H1 (cell line): ENCODE measurements around the gene BRCA2. TPM values are rescaled to one million over a fixed set of nuclear protein-coding genes. Genes with fewer than 3 reads are reported as not detected.
A peak's percentile ranks its signal among the peaks of the same experiment; 100 is the strongest.

Experiments used
- ATF3 ChIP-seq: IDR thresholded peaks from 2 replicates; pipeline ENCODE4 v1.6.1; 2011; ENCODE audit warnings: low read depth, mild to moderate bottlenecking, low read length; ENCODE audit not compliant: insufficient read depth
- CBX5 ChIP-seq: fragments of 300-800, 300-1000 bp; sonication (generic); IDR thresholded peaks from 2 replicates; pipeline ENCODE4 v1.7.1; 2016; ENCODE audit warnings: antibody characterized with exemption, low read length, low read depth
- CHD1 ChIP-seq: IDR thresholded peaks from 2 replicates; pipeline ENCODE4 v1.6.1; 2012; ENCODE audit warnings: low read depth, low read length, improper control_type of control experiment
- CREB1 ChIP-seq: IDR thresholded peaks from 2 replicates; pipeline ENCODE4 v1.6.1; 2012; ENCODE audit warnings: inconsistent platforms
- E2F6 ChIP-seq: IDR thresholded peaks from 2 replicates; pipeline ENCODE4 v1.6.1; 2012; ENCODE audit warnings: inconsistent platforms
- EZH2 ChIP-seq: fragments of 200-600 bp; sonication (generic); IDR thresholded peaks from 2 replicates; pipeline ENCODE4 v1.7.1; 2012; ENCODE audit warnings: low read depth, mild to moderate bottlenecking, moderate library complexity, low read length, inconsistent platforms; ENCODE audit not compliant: severe bottlenecking
- FOSL1 ChIP-seq: IDR thresholded peaks from 2 replicates; pipeline ENCODE4 v1.6.1; 2011; ENCODE audit warnings: mild to moderate bottlenecking, low read depth, low read length, moderate library complexity; ENCODE audit not compliant: insufficient read depth
- GABPA ChIP-seq: IDR thresholded peaks from 2 replicates; pipeline ENCODE4 v1.6.1; 2011; ENCODE audit warnings: mild to moderate bottlenecking, low read length, moderate library complexity, borderline replicate concordance; ENCODE audit not compliant: insufficient read depth
- GTF2F1 ChIP-seq: IDR thresholded peaks from 2 replicates; pipeline ENCODE4 v1.6.1; 2012; ENCODE audit warnings: low read depth, low read length, improper control_type of control experiment, borderline replicate concordance
- HDAC2 ChIP-seq, 2 experiments: fragments of 300-600 bp in 1 of 2; sonication (generic) in 1 of 2; IDR thresholded peaks; 2 replicates each; pipeline ENCODE4 v1.6.1; 2011 to 2012; ENCODE audit warnings: low read depth in 2 of 2, low read length in 2 of 2, mild to moderate bottlenecking in 2 of 2, moderate library complexity in 2 of 2, borderline replicate concordance in 1 of 2, inconsistent platforms in 1 of 2
- HDAC6 ChIP-seq: IDR thresholded peaks from one replicate; pipeline ENCODE4 v1.7.1; 2012; ENCODE audit warnings: low read depth, mild to moderate bottlenecking, inconsistent platforms, low read length, moderate library complexity
- JUN ChIP-seq: IDR thresholded peaks from 2 replicates; pipeline ENCODE4 v1.6.1; 2011; ENCODE audit warnings: low read depth, mild to moderate bottlenecking, improper control_type of control experiment, low read length
- JUND ChIP-seq: IDR thresholded peaks from 2 replicates; pipeline ENCODE4 v1.6.1; 2011; ENCODE audit warnings: mild to moderate bottlenecking, improper control_type of control experiment, low read length
- KDM4A ChIP-seq: IDR thresholded peaks from one replicate; pipeline ENCODE4 v1.7.1; 2012; ENCODE audit warnings: low read depth, mild to moderate bottlenecking, moderate library complexity, low read length, inconsistent platforms; ENCODE audit not compliant: severe bottlenecking
- POLR2A ChIP-seq, 2 experiments: IDR thresholded peaks; 1 replicate in 1 of 2; 2 replicates in 1 of 2; pipeline ENCODE4 v1.6.1; 2011; ENCODE audit warnings: low read depth in 2 of 2, low read length in 2 of 2, mild to moderate bottlenecking in 2 of 2; ENCODE audit errors: control extremely low read depth in 1 of 2
- RBBP5 ChIP-seq: IDR thresholded peaks from 2 replicates; pipeline ENCODE4 v1.7.1; 2012; ENCODE audit warnings: low read depth, mild to moderate bottlenecking, inconsistent platforms, low read length, moderate library complexity, borderline replicate concordance
- RXRA ChIP-seq: IDR thresholded peaks from 2 replicates; pipeline ENCODE4 v1.6.1; 2011; ENCODE audit warnings: low read depth, mild to moderate bottlenecking, low read length, moderate library complexity; ENCODE audit not compliant: insufficient read depth
- SIX5 ChIP-seq: IDR thresholded peaks from 2 replicates; pipeline ENCODE4 v1.6.1; 2011; ENCODE audit warnings: mild to moderate bottlenecking, low read depth, low read length
- SP1 ChIP-seq: IDR thresholded peaks from 2 replicates; pipeline ENCODE4 v1.6.1; 2011; ENCODE audit warnings: low read depth, low read length
- SUZ12 ChIP-seq: fragments of 200-600 bp; sonication (generic); IDR thresholded peaks from 2 replicates; pipeline ENCODE4 v1.6.1; 2012; ENCODE audit warnings: mild to moderate bottlenecking, inconsistent platforms, low read length, moderate library complexity, mixed read lengths
- TAF7 ChIP-seq: optimal IDR thresholded peaks from 2 replicates; pipeline ENCODE3; 2011; ENCODE audit warnings: low read depth, mild to moderate bottlenecking, inconsistent platforms, low read length, moderate library complexity, borderline replicate concordance
- TBP ChIP-seq: IDR thresholded peaks from 2 replicates; pipeline ENCODE4 v1.6.1; 2011; ENCODE audit warnings: low read depth, low read length, improper control_type of control experiment
- ZNF274 ChIP-seq: IDR thresholded peaks from 2 replicates; pipeline ENCODE4 v1.7.0; 2012; ENCODE audit warnings: low read length, borderline replicate concordance; ENCODE audit errors: extremely low read depth
- polyA plus RNA-seq, 7 experiments: library from polyadenylated mRNA; depleted of rRNA in 3 of 7; stranded (reverse) in 5 of 7; unstranded in 2 of 7; fragments of >200 nt in 5 of 7; fragments of 200-250 nt in 2 of 7; gene quantifications; 1 replicate in 5 of 7; 2 replicates in 1 of 7; 4 replicates in 1 of 7; pipeline versions ENCODE4 v1.2.1 to v1.2.3, GENCODE V29; 2011 to 2013; ENCODE audit warnings: missing spikeins in 2 of 7, mixed read lengths in 2 of 7
- total RNA-seq: library from RNA; stranded (reverse); fragmentation: NEBNext Ultra II Directional; extraction: Animal tissue kit (Norgen Biotek cat#: 25700); gene quantifications from 2 replicates; pipeline ENCODE4 v1.2.1, GENCODE V29; 2021

BRCA2 gene
- total and polyA plus RNA-seq, 2 of the 8 experiments (the other 6 are each of a cell fraction or from before 2014, with no cell fraction given), result 4.2 to 24.9 TPM

- no peak for TF ChIP-seq FOSL1
- TF ChIP-seq HDAC6, result no peak
- TF ChIP-seq POLR2A (IDR thresholded peaks at IDR 0.05; ENCODE audit: control extremely low read depth in 1 of 2, low read depth in 2 of 2, low read length in 2 of 2), result peak in 1 of 2 experiments; percentile 71; a peak in 2 of 3 replicates
- no peak for TF ChIP-seq JUN
- TF ChIP-seq GABPA, result no peak
- no peak for TF ChIP-seq ZNF274
- peak; percentile 95 for TF ChIP-seq ATF3
- TF ChIP-seq TBP, result peak; percentile 54; the same call in 1 of the 2 replicates
- no peak for TF ChIP-seq SIX5
- TF ChIP-seq E2F6, result no peak; the same call in 1 of the 2 replicates
- no peak for TF ChIP-seq SP1
- no peak for TF ChIP-seq TAF7
- no peak for TF ChIP-seq EZH2
- no peak for TF ChIP-seq GTF2F1
- TF ChIP-seq RBBP5, result peak; percentile 81; the same call in 1 of the 2 replicates
- no peak for TF ChIP-seq CHD1
- peak; percentile 24; the same call in 1 of the 2 replicates for TF ChIP-seq CREB1
- no peak; the same call in 1 of the 2 replicates for TF ChIP-seq JUND
- TF ChIP-seq HDAC2 (IDR thresholded peaks at IDR 0.05; ENCODE audit: borderline replicate concordance in 1 of 2, low read depth in 2 of 2, low read length in 2 of 2), result no peak
- peak; percentile 65 for TF ChIP-seq KDM4A
- no peak for TF ChIP-seq RXRA
- no peak for TF ChIP-seq CBX5
- TF ChIP-seq SUZ12, result no peak
Measured at GRCh38 chr13:32409561-32410421, 94.5 kb downstream of the BRCA2 start (continued).
